SK-N-SH (cell line): ENCODE measurements around the gene ZNF747. TPM values are rescaled to one million over a fixed set of nuclear protein-coding genes. Genes with fewer than 3 reads are reported as not detected.
A peak's percentile ranks its signal among the peaks of the same experiment; 100 is the strongest.

ENCODE experiments used
- CTCF ChIA-PET: fragments of 300-600, 350-600 bp; formaldehyde crosslinking; extraction: SDS; loops from one replicate; lab custom pipeline; 2021; lab: Yijun Ruan, JAX
- POLR2A ChIA-PET: fragments of 350-600 bp; sonication (Branson Sonifier 250); formaldehyde crosslinking; extraction: SDS; loops from one replicate; lab custom pipeline; 2020; ENCODE audit warnings: antibody characterized with exemption, inconsistent platforms; lab: Yijun Ruan, JAX
- DNase-seq: peaks from one replicate; pipeline ENCODE4 v3.0.0; 2012
- H2AFZ ChIP-seq: fragments of 200-600 bp; sonication (generic); 2 replicates; pipeline ENCODE4 v1.8.1; 2016; ENCODE audit warnings: antibody characterized with exemption, mild to moderate bottlenecking, low read depth
- H3F3A ChIP-seq: fragments of 200-600 bp; sonication (generic); replicated peaks from 2 replicates; pipeline ENCODE3; 2016; ENCODE audit warnings: antibody characterized with exemption, mild to moderate bottlenecking; ENCODE audit not compliant: insufficient read depth
- H3K27ac ChIP-seq, 2 experiments: fragments of 200-500 bp in 1 of 2; fragments of 200-600 bp in 1 of 2; sonication (Bioruptor generic) in 1 of 2; sonication (generic), shearing (Covaris generic) in 1 of 2; 2 replicates each; pipeline versions ENCODE4 v1.5.1 to v1.6.1; 2014 to 2016; ENCODE audit warnings: low read depth in 2 of 2, inconsistent platforms in 1 of 2, low read length in 1 of 2, mild to moderate bottlenecking in 1 of 2, mixed read lengths in 1 of 2
- H3K27me3 ChIP-seq: fragments of 200-600 bp; sonication (generic), shearing (Covaris generic); 2 replicates; pipeline ENCODE4 v1.6.1; 2016; ENCODE audit warnings: mixed run types; ENCODE audit not compliant: insufficient read depth
- H3K36me3 ChIP-seq, 2 experiments: fragments of 200-500 bp in 1 of 2; fragments of 200-600 bp in 1 of 2; sonication (Bioruptor generic) in 1 of 2; sonication (generic) in 1 of 2; replicated peaks in 1 of 2; 2 replicates each; pipeline versions ENCODE3 to v1.5.1; 2014 to 2016; ENCODE audit warnings: low read length in 1 of 2, mild to moderate bottlenecking in 1 of 2; ENCODE audit not compliant: insufficient read depth in 2 of 2, control insufficient read depth in 1 of 2
- H3K4me1 ChIP-seq, 2 experiments: fragments of 200-500 bp in 1 of 2; fragments of 200-600 bp in 1 of 2; sonication (Bioruptor generic) in 1 of 2; sonication (generic), shearing (Covaris generic) in 1 of 2; 2 replicates each; pipeline versions ENCODE4 v1.5.1 to v1.6.1; 2014 to 2016; ENCODE audit warnings: low read depth in 1 of 2, low read length in 1 of 2, mixed run types in 1 of 2; ENCODE audit not compliant: insufficient read depth in 2 of 2, control insufficient read depth in 1 of 2
- H3K4me2 ChIP-seq: fragments of 200-600 bp; sonication (generic), shearing (Covaris generic); 2 replicates; pipeline ENCODE4 v1.6.1; 2017; ENCODE audit warnings: mixed run types
- H3K4me3 ChIP-seq, 2 experiments: fragments of 200-500 bp in 1 of 2; fragments of 200-600 bp in 1 of 2; sonication (Bioruptor generic) in 1 of 2; sonication (generic), shearing (Covaris generic) in 1 of 2; 2 replicates each; pipeline versions ENCODE4 v1.5.1 to v1.8.1; 2014 to 2016; ENCODE audit warnings: low read depth in 2 of 2, inconsistent platforms in 1 of 2, low read length in 1 of 2, mild to moderate bottlenecking in 1 of 2, mixed read lengths in 1 of 2, moderate library complexity in 1 of 2
- H3K79me2 ChIP-seq: fragments of 200-600 bp; sonication (generic); 2 replicates; pipeline ENCODE4 v1.8.1; 2017; ENCODE audit warnings: mild to moderate bottlenecking; ENCODE audit not compliant: insufficient read depth
- H3K9ac ChIP-seq: fragments of 200-600 bp; sonication (generic); 2 replicates; pipeline ENCODE4 v1.6.1; 2017; ENCODE audit warnings: mixed run types
- H3K9me2 ChIP-seq: fragments of 200-600 bp; sonication (generic); 2 replicates; pipeline ENCODE4 v1.6.1; 2017; ENCODE audit warnings: mixed run types
- H3K9me3 ChIP-seq: fragments of 200-600 bp; sonication (generic); 2 replicates; pipeline ENCODE4 v1.6.1; 2017; ENCODE audit warnings: mixed run types, mild to moderate bottlenecking, moderate library complexity
- H4K20me1 ChIP-seq: fragments of 200-600 bp; sonication (generic); 2 replicates; pipeline ENCODE4 v1.6.1; 2017; ENCODE audit warnings: mild to moderate bottlenecking, mixed run types; ENCODE audit not compliant: insufficient read depth
- CHD2 ChIP-seq: fragments of 150-350 bp; IDR thresholded peaks from 2 replicates; pipeline ENCODE4 v1.6.1; 2018; ENCODE audit warnings: low read length; ENCODE audit not compliant: partially characterized antibody
- ELF1 ChIP-seq: IDR thresholded peaks from 2 replicates; pipeline ENCODE4 v1.4.0; 2012
- EP300 ChIP-seq, 2 experiments: IDR thresholded peaks; 2 replicates each; pipeline versions ENCODE4 v1.4.0 to v1.6.1; 2012; ENCODE audit warnings: borderline replicate concordance in 1 of 2, low read depth in 1 of 2, low read length in 1 of 2
- EZH2phosphoT487 ChIP-seq: fragments of 200-600 bp; sonication (generic); IDR thresholded peaks from 2 replicates; pipeline ENCODE4 v1.6.1; 2017; ENCODE audit warnings: low read depth, mixed run types, mild to moderate bottlenecking, antibody characterized with exemption, moderate library complexity, borderline replicate concordance
- FOSL2 ChIP-seq: IDR thresholded peaks from 2 replicates; pipeline ENCODE4 v1.4.0; 2012; ENCODE audit warnings: low read depth, mild to moderate bottlenecking, moderate library complexity, borderline replicate concordance
- FOXJ3 ChIP-seq: sonication (generic); formaldehyde crosslinking; IDR thresholded peaks from 2 replicates; pipeline ENCODE4 v1.5.1; 2020; ENCODE audit warnings: mild to moderate bottlenecking, missing genetic modification reagents
- GABPA ChIP-seq: IDR thresholded peaks from 2 replicates; pipeline ENCODE4 v1.4.0; 2012; ENCODE audit warnings: low read depth, mild to moderate bottlenecking
- GATA2 ChIP-seq: sonication (generic); formaldehyde crosslinking; IDR thresholded peaks from 2 replicates; pipeline ENCODE4 v1.5.0; 2020; ENCODE audit warnings: mild to moderate bottlenecking, missing genetic modification reagents
- IRF3 ChIP-seq: fragments of 150-350 bp; IDR thresholded peaks from 2 replicates; pipeline ENCODE4 v1.6.1; 2016; ENCODE audit warnings: mild to moderate bottlenecking, low read depth, low read length
- MEF2A ChIP-seq: IDR thresholded peaks from 2 replicates; pipeline ENCODE4 v1.4.0; 2012; ENCODE audit warnings: low read depth, borderline replicate concordance
- NFIC ChIP-seq: IDR thresholded peaks from 2 replicates; pipeline ENCODE4 v1.4.0; 2012; ENCODE audit warnings: borderline replicate concordance
- NRF1 ChIP-seq: IDR thresholded peaks from 2 replicates; pipeline ENCODE4 v1.6.1; 2012; ENCODE audit warnings: low read depth, mild to moderate bottlenecking, low read length
- PBX3 ChIP-seq: IDR thresholded peaks from 2 replicates; pipeline ENCODE4; 2012
- POLR2AphosphoS5 ChIP-seq: IDR thresholded peaks from 2 replicates; pipeline ENCODE4 v1.6.1; 2012; ENCODE audit warnings: low read depth, low read length
- RCOR1 ChIP-seq: fragments of 150-350 bp; IDR thresholded peaks from 2 replicates; pipeline ENCODE4 v1.6.1; 2017; ENCODE audit warnings: antibody characterized with exemption, low read length
- REST ChIP-seq: IDR thresholded peaks from 2 replicates; pipeline ENCODE4 v1.6.1; 2012; ENCODE audit warnings: mild to moderate bottlenecking, low read depth, low read length, moderate library complexity
- RFX5 ChIP-seq: IDR thresholded peaks from 2 replicates; pipeline ENCODE4 v1.6.1; 2012; ENCODE audit warnings: mild to moderate bottlenecking, improper control_type of control experiment, low read length
- RXRA ChIP-seq: IDR thresholded peaks from 2 replicates; pipeline ENCODE4 v1.4.0; 2012; ENCODE audit warnings: low read depth, mild to moderate bottlenecking, borderline replicate concordance
- SIN3A ChIP-seq: IDR thresholded peaks from 2 replicates; pipeline ENCODE4 v1.6.1; 2012; ENCODE audit warnings: low read depth, mild to moderate bottlenecking, low read length, moderate library complexity, borderline replicate concordance
- TCF12 ChIP-seq: IDR thresholded peaks from 2 replicates; pipeline ENCODE4 v1.4.0; 2012
- USF1 ChIP-seq: IDR thresholded peaks from 2 replicates; pipeline ENCODE4 v1.4.0; 2012; ENCODE audit warnings: low read depth, borderline replicate concordance
- YY1 ChIP-seq: IDR thresholded peaks from 2 replicates; pipeline ENCODE4 v1.4.0; 2012; ENCODE audit warnings: low read depth, mild to moderate bottlenecking
- ZBTB33 ChIP-seq: IDR thresholded peaks from 2 replicates; pipeline ENCODE4 v1.4.0; 2012; ENCODE audit warnings: low read depth, borderline replicate concordance
- WGBS: methylation state at CpG from one replicate; pipeline ENCODE4 v1.1.6; 2017; ENCODE audit warnings: low lambda C conversion rate; 5-methylcytosine and 5-hydroxymethylcytosine counted together
- polyA plus RNA-seq, 3 experiments: library from polyadenylated mRNA; depleted of rRNA; stranded (reverse); fragments of >200 nt; gene quantifications; 2 replicates each; pipeline ENCODE4 v1.2.3, GENCODE V29; 2012

Gene ZNF747
- polyA plus RNA-seq, 1 of the 3 experiments (the other 2 are of a cell fraction), result 5.8 TPM

GRCh38 chr16:30526823-30527634 is 7.6 kb downstream of the ZNF747 start:
- H3K27ac ChIP-seq, result peak overlapping the region; percentile 94 to 98
- H3K36me3 ChIP-seq, result peaks cover 10 to 12% of the 10 kb centered on the region in 2 experiments
- ChIA-PET CTCF (interaction anchor here (0.8 to 2.5 kb wide), 8 partner anchors 9 to 97 kb away, joined by 3 to 15 read pairs (median 4); partner anchors contain the start of genes DCTPP1, ZNF688 and ZNF764), POLR2A (interaction anchor here (0.7 to 1.6 kb wide), 7 partner anchors 8 to 132 kb away, joined by 3 to 6 read pairs (median 3); partner anchors contain the start of genes DCTPP1, FBRS, PRR14 and SEPHS2)
- no peaks in the 10 kb centered on the region for H3K9me3 ChIP-seq
- no peaks in the 10 kb centered on the region for H3K27me3 ChIP-seq
- H3K9ac ChIP-seq, result peak overlapping the region; percentile 96
- no peaks in the 10 kb centered on the region for H3K79me2 ChIP-seq
- 0% methylated on average over 1 of the region's 79 CpGs for WGBS
- peaks cover 6 to 11% of the 10 kb centered on the region in 2 experiments; a peak in 3 of 4 replicates for H3K4me1 ChIP-seq
- no peaks in the 10 kb centered on the region for H3K9me2 ChIP-seq
- peak overlapping the region; percentile 82; the same call in 1 of the 2 replicates for H2AFZ ChIP-seq
- peak overlapping the region; percentile 80 for H3K4me3 ChIP-seq
- peaks cover 3% of the 10 kb centered on the region for H3F3A ChIP-seq
- peak; percentile 97 for DNase-seq
- peak overlapping the region; percentile 94 for H3K4me2 ChIP-seq
- no peaks in the 10 kb centered on the region for H4K20me1 ChIP-seq
- TF ChIP-seq ZBTB33 (0 out of 2 replicates have a peak, but pooled peaks have one; percentile 7), TCF12 (0 out of 2 replicates have a peak, but pooled peaks have one; percentile 2), PBX3 (no peak; the same call in 1 of the 2 replicates), NFIC (0 out of 2 replicates have a peak, but pooled peaks have one; percentile 6), FOSL2 (no peak), EP300 (IDR thresholded peaks at IDR 0.05; ENCODE audit: borderline replicate concordance in 1 of 2, low read depth in 1 of 2, low read length in 1 of 2) (peak in 1 of 2 experiments; percentile 22; a peak in 1 of 4 replicates), CHD2 (no peak), MEF2A (0 out of 2 replicates have a peak, but pooled peaks have one; percentile 1), SIN3A (peak; percentile 64; the same call in 1 of the 2 replicates), YY1 (peak; percentile 66), NRF1 (no peak), IRF3 (no peak), RCOR1 (no peak), EZH2phosphoT487 (no peak), GABPA (peak; percentile 84), GATA2 (CRISPR knock-in tag) (peak; percentile 11; the same call in 1 of the 2 replicates), USF1 (peak; percentile 31), RFX5 (peak; percentile 47; the same call in 1 of the 2 replicates), FOXJ3 (CRISPR knock-in tag) (no peak), ELF1 (peak; percentile 34; the same call in 1 of the 2 replicates), POLR2AphosphoS5 (peak; percentile 73), RXRA (peak; percentile 18; the same call in 1 of the 2 replicates), REST (no peak)
